HG03571 (cell line): Measurements from ENCODE around the gene MAGI1.
"Not testable (repeated sequence)": the region's sequence is repeated elsewhere in the genome, so short reads cannot be mapped to it uniquely, and the experiment has no call there.

Source experiments
- ATAC-seq: cut with Tn5 transposase; IDR thresholded peaks from one replicate; pipeline ENCODE4 v1.9.1; 2021; ENCODE audit not compliant: unreplicated experiment

MAGI1 gene

GRCh38 chr3:65886391-65886790 lies 152.3 kb downstream of the MAGI1 start:
- no peak for ATAC-seq

- no peak for ATAC-seq
These were observed 154.6 kb downstream of the MAGI1 start for GRCh38 chr3:65884071-65884470.

- ATAC-seq, result no peak
These were observed 155.1 kb downstream of the MAGI1 start for GRCh38 chr3:65883613-65884012.

DNA sequence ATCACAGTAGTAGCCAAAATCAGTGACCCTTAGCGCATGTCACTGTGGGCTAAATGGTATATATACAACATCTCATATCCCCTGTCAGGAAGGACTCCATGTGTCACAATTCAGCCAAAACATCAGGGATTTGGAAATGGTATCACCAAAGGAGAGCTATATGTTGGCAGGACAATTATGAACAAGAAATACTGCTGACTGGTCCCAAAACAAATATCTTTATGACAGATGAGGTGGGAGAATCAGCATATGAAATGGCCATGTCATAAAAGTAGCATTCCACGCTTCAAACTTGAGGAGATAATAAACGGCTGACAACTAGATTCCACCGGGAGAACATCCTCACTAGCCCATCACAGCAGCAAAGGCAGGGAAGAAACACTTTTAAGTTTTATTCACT lies 158.4 kb downstream of the MAGI1 start:
- no peak for ATAC-seq

GRCh38 chr3:65879372-65879771 lies 159.3 kb downstream of the MAGI1 start:
- ATAC-seq, result no peak

DNA sequence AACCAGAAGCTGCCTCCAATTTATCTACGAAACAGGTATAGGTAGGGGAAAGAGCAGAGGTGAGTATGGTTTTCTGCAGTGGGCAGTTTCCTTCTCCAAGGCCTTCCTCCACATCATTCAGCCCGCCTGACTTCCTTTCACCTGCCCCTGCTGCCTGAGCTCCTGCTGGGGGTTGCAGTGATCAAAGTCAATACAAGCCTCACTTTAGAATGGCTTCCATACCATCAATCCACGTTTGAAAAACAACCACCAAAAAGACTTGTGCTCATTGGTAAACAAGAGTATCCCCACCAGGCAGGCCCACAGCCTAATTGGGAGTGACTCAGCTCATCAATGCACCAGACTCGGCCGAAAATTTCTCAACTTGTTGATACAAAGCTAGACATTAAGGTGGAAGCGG lies 159.9 kb downstream of the MAGI1 start:
- ATAC-seq, result no peak

- ATAC-seq, result no peak
These were observed 161.6 kb downstream of the MAGI1 start for GRCh38 chr3:65877160-65877559.

DNA sequence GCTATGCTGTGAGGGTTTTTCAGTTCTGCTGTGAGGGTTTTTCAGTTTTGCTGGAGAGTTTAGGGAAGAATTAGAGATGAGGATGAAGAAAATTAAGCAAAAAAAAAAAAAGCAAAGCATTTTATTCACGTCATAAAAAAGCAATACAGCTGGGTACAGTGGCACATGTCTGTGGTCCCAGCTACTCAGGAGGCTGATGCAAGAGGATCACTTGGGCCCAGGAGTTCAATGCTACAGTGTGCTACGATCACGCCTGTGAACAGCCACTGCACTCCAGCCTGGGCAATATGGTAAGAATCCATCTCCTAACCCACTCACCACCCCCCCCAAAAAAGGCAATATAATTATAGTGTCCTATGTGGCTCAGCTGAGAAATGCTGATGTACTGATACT lies 162.7 kb downstream of the MAGI1 start:
- ATAC-seq, result no peak

DNA sequence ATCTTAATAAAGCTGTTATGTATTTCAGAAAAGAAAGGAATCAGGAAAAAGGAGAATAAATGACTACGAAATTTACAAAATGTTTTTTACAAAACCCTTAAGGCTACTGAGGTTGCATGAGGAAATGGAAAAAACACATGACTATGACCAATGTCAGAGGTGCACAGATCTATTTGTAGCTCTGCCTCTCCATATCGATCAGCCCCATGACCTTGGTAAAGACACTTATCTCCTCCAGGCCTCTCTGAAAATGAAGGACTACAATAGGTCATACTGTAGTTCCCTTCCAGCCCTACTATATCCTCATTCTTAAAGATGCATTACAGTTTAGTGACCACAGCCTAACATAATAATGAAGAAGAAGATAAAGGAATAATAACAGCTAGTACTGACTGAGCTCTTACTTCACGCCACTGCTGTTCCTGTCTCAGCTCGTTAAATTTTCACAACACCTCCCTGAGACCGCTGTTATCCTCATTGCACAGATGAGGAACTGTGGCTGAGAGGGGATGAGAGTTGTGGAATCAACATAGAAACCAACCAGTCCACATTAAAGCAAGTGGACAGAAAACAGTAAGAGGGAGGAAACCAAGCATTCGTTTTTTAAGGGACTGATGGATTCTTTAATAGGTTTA lies 163.2 kb downstream of the MAGI1 start:
- no peak for ATAC-seq

- no peak for ATAC-seq
These were observed 164.8 kb downstream of the MAGI1 start for GRCh38 chr3:65873869-65874268.

GRCh38 chr3:65873028-65873427 lies 165.7 kb downstream of the MAGI1 start:
- no peak for ATAC-seq

DNA sequence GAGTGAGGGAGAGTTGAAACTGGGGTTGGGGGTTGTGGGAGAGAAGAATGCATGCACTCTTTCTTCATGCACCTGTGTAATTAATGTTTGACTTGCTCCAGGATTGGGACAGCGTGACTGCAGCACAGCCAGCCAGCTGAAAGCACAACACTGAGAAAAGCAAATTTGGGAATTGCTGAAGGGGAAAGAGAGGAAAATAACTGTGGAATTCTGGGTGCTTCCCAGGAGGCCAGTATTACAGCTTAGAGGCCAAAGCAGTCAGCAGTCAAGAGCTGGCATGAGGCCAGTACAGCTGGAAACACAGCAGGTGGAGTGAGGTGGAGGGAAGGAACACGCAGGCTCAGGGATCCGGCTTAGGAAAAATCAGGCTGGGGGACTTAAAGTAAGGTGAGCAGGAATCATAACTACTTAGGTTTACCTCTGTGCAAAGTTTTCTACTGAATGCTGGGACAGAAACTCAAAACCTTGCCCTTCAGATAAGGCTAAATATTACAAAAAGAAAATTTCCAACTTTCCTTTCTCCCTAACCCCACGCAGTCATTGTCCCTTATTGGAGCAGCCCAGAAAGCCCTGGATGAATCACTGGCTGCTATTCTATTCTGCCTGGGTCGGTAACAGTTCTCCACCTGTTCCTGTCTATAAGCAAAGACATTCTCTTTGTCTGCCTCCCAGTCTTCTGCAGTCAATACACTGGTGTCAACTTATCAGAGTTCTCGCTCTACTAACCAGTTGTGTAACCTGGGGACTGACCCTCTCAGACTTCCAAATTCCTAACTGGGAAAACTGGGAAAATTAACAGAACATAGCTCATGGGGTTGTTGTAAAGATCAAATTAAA lies 167.2 kb downstream of the MAGI1 start:
- ATAC-seq, result no peak

DNA sequence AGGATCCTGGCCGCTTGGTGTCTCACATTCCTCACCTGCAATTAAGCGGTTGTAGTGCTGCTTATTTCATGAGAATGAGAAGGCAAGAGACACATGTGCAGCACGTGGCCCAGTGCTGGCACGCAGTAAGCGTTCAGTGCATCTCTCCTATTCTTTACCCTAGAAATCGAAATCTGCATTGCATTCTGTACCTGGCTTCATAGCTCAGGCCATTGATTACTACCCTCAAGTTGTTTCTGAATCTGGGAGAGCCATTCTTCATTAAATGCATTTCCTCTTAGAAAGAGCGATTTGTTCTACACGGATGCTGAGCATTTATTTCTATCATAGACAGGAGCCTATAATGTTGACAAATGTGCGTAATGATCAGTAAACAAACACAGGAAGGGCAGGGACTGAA lies 168.9 kb downstream of the MAGI1 start:
- ATAC-seq, result no peak

- no peak for ATAC-seq
These were observed 171.1 kb downstream of the MAGI1 start for GRCh38 chr3:65867463-65868210.

- ATAC-seq, result no peak
These were observed 174.3 kb downstream of the MAGI1 start for GRCh38 chr3:65864357-65864904.

DNA sequence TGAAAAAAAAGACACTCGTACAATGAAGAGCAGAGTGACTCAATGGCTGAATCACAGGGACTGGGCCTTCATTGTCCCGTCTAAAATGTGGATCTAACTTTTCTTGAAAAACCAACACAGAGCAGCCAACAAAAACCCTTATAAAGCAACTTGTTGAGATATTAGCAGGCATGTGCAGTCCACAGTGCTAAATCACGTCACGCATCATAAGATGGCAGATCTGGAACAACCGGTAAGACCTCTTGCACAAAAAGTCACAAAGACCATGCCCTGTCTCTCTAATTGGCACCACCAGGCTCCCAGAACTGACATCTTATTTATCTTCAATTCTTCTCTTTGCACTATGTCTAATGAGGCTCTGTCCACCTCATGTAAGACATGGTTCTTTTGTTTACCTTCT lies 177.0 kb downstream of the MAGI1 start:
- no peak for ATAC-seq

DNA sequence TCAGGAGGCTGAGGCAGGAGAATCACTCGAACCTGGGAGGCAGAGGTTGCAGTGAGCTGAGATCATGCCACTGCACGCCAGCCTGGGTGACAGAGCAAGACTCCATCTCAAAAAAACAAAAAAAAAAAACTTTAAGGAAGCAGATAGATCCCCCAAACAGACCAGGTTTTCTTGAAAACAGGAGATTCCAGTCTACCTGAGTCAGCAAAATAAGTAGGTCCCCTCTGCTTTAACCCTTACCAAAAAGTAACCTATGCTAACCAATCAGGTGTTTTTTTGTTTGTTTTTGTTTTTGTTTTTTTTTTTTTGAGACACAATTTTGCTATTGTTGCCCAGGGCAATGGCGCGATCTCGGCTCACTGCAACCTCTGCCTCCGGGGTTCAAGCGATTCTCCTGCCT lies 179.1 kb downstream of the MAGI1 start:
- not testable (repeated sequence) for ATAC-seq

DNA sequence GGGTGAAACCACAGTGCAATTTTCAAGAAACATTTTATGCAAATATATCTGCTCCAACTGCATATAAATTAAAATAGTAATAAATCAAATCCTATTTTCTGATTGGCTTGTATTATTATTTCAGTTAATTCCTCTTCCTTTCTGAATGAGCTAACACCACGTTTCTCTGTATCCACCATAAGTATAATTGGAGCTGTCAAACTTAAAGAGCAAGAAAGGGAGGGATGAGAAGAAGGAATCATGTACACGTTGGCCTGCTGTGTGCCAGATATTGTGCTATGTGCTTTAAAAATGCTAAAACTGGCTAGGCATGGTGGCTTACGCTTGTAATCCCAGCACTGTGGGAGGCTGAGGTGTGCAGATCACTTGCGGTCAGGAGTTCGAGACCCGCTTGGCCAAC lies 180.0 kb downstream of the MAGI1 start:
- ATAC-seq, result no peak

DNA sequence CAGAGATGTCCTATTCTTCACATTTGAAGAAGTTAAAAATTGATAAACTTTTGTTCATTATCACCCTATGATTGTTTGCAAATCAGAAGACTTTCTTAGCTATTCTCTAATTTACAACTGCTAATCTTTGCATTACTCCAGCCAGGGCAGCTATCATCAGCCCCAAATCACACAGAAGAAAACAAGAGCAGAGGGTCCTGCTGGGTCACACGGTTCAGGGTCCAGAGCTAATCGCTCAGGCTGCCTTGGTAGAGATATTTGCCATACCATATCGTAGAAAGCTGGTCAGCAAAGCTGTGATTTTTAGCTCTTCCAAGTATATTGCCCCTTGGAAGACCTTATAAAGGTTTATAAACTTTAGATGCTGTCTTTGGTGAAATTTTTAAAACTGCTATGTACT lies 181.4 kb downstream of the MAGI1 start:
- ATAC-seq, result no peak

DNA sequence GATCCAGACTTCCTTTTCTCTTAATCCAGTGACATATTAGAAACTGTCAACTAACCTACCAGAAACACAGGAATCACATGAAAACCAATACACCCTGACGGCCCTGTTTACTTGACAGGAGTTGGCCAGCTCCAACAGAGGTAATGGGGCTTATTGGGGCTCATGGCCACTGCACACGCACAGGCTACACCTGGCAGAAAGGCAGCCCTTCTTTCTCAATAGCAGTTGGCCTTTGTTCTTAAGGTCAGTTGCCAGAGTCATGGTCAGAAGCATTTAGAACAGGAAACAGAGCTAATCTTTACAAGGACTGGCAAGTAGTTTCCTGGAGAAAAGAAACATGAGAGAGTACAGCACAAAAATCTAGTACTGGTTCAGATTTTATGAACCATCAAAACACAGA lies 181.8 kb downstream of the MAGI1 start:
- no peak for ATAC-seq

- no peak for ATAC-seq
These were observed 183.2 kb downstream of the MAGI1 start for GRCh38 chr3:65855370-65856100.
